ENCODE data around the gene GPR55. TPM values are rescaled to one million over a fixed set of nuclear protein-coding genes. Genes with fewer than 3 reads are reported as not detected.

GPR55 gene
- polyA plus RNA-seq, 1 donor (not counting 4 experiments of a cell fraction or from before 2014, with no cell fraction given), result not detected

GRCh38 chr2:230932556-230933511, 7.8 kb upstream of the GPR55 start:
- dilution Hi-C loops (cut with MboI; ENCODE audit: extremely low pct_ligation_motif_present, low sequenced_read_pairs), result no loop called here
- no peak for DNase-seq (ENCODE audit: low read depth, low spot score)
- no peak for TF ChIP-seq EZH2 (IDR thresholded peaks at IDR 0.05; ENCODE audit: low read length)
- no peak for TF ChIP-seq CTCF (optimal IDR thresholded peaks at IDR 0.05 in 1 of 3, IDR thresholded peaks at IDR 0.05 in 1 of 3, conservative IDR thresholded peaks at IDR 0.05 in 1 of 3; ENCODE audit: extremely low read depth in 1 of 3, insufficient read depth in 2 of 3, low read length in 3 of 3)
- no peak for FAIRE-seq
- Histone ChIP-seq H2AFZ (ENCODE audit: control insufficient read depth, low read length) (no peak overlapping the region), H4K20me1 (ENCODE audit: control insufficient read depth, extremely low read depth, insufficient read depth, low read length) (no peaks in the 10 kb centered on the region), H3K27ac (ENCODE audit: control insufficient read depth, insufficient read depth, low read length) (no peak overlapping the region), H3K79me2 (ENCODE audit: control insufficient read depth, insufficient read depth, low read length) (no peaks in the 10 kb centered on the region), H3K4me2 (ENCODE audit: control insufficient read depth, extremely low read depth, insufficient read depth, low read depth, low read length) (no peak overlapping the region), H3K9ac (ENCODE audit: control insufficient read depth, extremely low read depth, insufficient read depth, low read length) (no peak overlapping the region), H3K36me3 (ENCODE audit: control insufficient read depth in 2 of 2, extremely low read depth in 1 of 2, insufficient read depth in 2 of 2, low read length in 2 of 2) (no peaks in the 10 kb centered on the region), H3K9me1 (ENCODE audit: control insufficient read depth, extremely low read depth, insufficient read depth, low read length) (no peaks in the 10 kb centered on the region), H3K4me3 (ENCODE audit: control insufficient read depth in 2 of 3, extremely low read depth in 1 of 3, insufficient read depth in 2 of 3, low read depth in 1 of 3, low read length in 3 of 3) (no peak overlapping the region), H3K4me1 (ENCODE audit: control insufficient read depth, extremely low read depth, insufficient read depth, low read length) (no peaks in the 10 kb centered on the region), H3K27me3 (ENCODE audit: control insufficient read depth, extremely low read depth, insufficient read depth, low read length) (peaks cover 3% of the 10 kb centered on the region), H3K9me3 (ENCODE audit: control insufficient read depth, low read depth, low read length) (no peaks in the 10 kb centered on the region)

GRCh38 chr2:230931556-230932231, 6.7 kb upstream of the GPR55 start:
- H3K27me3 ChIP-seq (ENCODE audit: control insufficient read depth, extremely low read depth, insufficient read depth, low read length), result peaks cover 3% of the 10 kb centered on the region
- TF ChIP-seq CTCF (optimal IDR thresholded peaks at IDR 0.05 in 1 of 3, IDR thresholded peaks at IDR 0.05 in 1 of 3, conservative IDR thresholded peaks at IDR 0.05 in 1 of 3; ENCODE audit: extremely low read depth in 1 of 3, insufficient read depth in 2 of 3, low read length in 3 of 3) (no peak), EZH2 (IDR thresholded peaks at IDR 0.05; ENCODE audit: low read length) (no peak)
- FAIRE-seq (no peak), DNase-seq (ENCODE audit: low read depth, low spot score) (no peak)
- no peaks in the 10 kb centered on the region for H4K20me1 ChIP-seq (ENCODE audit: control insufficient read depth, extremely low read depth, insufficient read depth, low read length)
- no peaks in the 10 kb centered on the region for H3K79me2 ChIP-seq (ENCODE audit: control insufficient read depth, insufficient read depth, low read length)
- no peaks in the 10 kb centered on the region for H3K9me3 ChIP-seq (ENCODE audit: control insufficient read depth, low read depth, low read length)
- H3K4me3 ChIP-seq (ENCODE audit: control insufficient read depth in 2 of 3, extremely low read depth in 1 of 3, insufficient read depth in 2 of 3, low read depth in 1 of 3, low read length in 3 of 3), result no peak overlapping the region
- no peaks in the 10 kb centered on the region for H3K9me1 ChIP-seq (ENCODE audit: control insufficient read depth, extremely low read depth, insufficient read depth, low read length)
- H3K27ac ChIP-seq (ENCODE audit: control insufficient read depth, insufficient read depth, low read length), result no peak overlapping the region
- H3K36me3 ChIP-seq (ENCODE audit: control insufficient read depth in 2 of 2, extremely low read depth in 1 of 2, insufficient read depth in 2 of 2, low read length in 2 of 2), result no peaks in the 10 kb centered on the region
- H3K4me1 ChIP-seq (ENCODE audit: control insufficient read depth, extremely low read depth, insufficient read depth, low read length), result no peaks in the 10 kb centered on the region
- H3K4me2 ChIP-seq (ENCODE audit: control insufficient read depth, extremely low read depth, insufficient read depth, low read depth, low read length), result no peak overlapping the region
- no peak overlapping the region for H3K9ac ChIP-seq (ENCODE audit: control insufficient read depth, extremely low read depth, insufficient read depth, low read length)
- dilution Hi-C loops (cut with MboI; ENCODE audit: extremely low pct_ligation_motif_present, low sequenced_read_pairs), result no loop called here
- no peak overlapping the region for H2AFZ ChIP-seq (ENCODE audit: control insufficient read depth, low read length)
